Measurements from ENCODE around the gene C1QTNF12.

C1QTNF12 gene

GRCh38 chr1:1242461-1243265, 3.9 kb downstream of the C1QTNF12 start:
- CTCF ChIA-PET = no interaction called here
- no peak for DNase-seq (ENCODE audit: extremely low spot score)
- POLR2A ChIA-PET = no interaction called here
- TF ChIP-seq SUZ12 (IDR thresholded peaks at IDR 0.05) = no peak

GRCh38 chr1:1241588-1242219, 4.8 kb downstream of the C1QTNF12 start:
- TF ChIP-seq BHLHE40 (IDR thresholded peaks at IDR 0.05; ENCODE audit: borderline replicate concordance) = no peak
- TF ChIP-seq CTBP1 (IDR thresholded peaks at IDR 0.05; ENCODE audit: borderline replicate concordance) = no peak
- no peak for TF ChIP-seq FOXM1 (IDR thresholded peaks at IDR 0.05; ENCODE audit: borderline replicate concordance)
- TF ChIP-seq SP1 (IDR thresholded peaks at IDR 0.05) = no peak
- no peak for TF ChIP-seq HDGF (IDR thresholded peaks at IDR 0.05; ENCODE audit: borderline replicate concordance)
- no peak for TF ChIP-seq SUZ12 (IDR thresholded peaks at IDR 0.05)
- no peak for TF ChIP-seq FOXA1 (IDR thresholded peaks at IDR 0.05)
- ChIA-PET CTCF (no interaction called here), POLR2A (no interaction called here)
- no peak for DNase-seq (ENCODE audit: extremely low spot score)

GRCh38 chr1:1240822-1241587, 5.5 kb downstream of the C1QTNF12 start:
- ChIA-PET CTCF (no interaction called here), POLR2A (no interaction called here)
- TF ChIP-seq L3MBTL2 (conservative IDR thresholded peaks at IDR 0.05) (no peak), SUZ12 (IDR thresholded peaks at IDR 0.05) (no peak), FOXM1 (IDR thresholded peaks at IDR 0.05; ENCODE audit: borderline replicate concordance) (no peak), FOXA1 (IDR thresholded peaks at IDR 0.05) (no peak), NFRKB (IDR thresholded peaks at IDR 0.05) (no peak), PKNOX1 (IDR thresholded peaks at IDR 0.05) (no peak), ZNF384 (IDR thresholded peaks at IDR 0.05) (no peak)
- no peak for DNase-seq (ENCODE audit: extremely low spot score)

GRCh38 chr1:1240348-1240732, 6.2 kb downstream of the C1QTNF12 start:
- no peak for TF ChIP-seq LEF1 (IDR thresholded peaks at IDR 0.05; ENCODE audit: borderline replicate concordance)
- TF ChIP-seq HDGF (IDR thresholded peaks at IDR 0.05; ENCODE audit: borderline replicate concordance) = no peak
- no peak for TF ChIP-seq CTBP1 (IDR thresholded peaks at IDR 0.05; ENCODE audit: borderline replicate concordance)
- TF ChIP-seq FOXA1 (IDR thresholded peaks at IDR 0.05) = no peak
- TF ChIP-seq SUZ12 (IDR thresholded peaks at IDR 0.05) = no peak
- no peak for TF ChIP-seq TARDBP (IDR thresholded peaks at IDR 0.05)
- TF ChIP-seq SP1 (IDR thresholded peaks at IDR 0.05) = no peak
- no peak for TF ChIP-seq FOXM1 (IDR thresholded peaks at IDR 0.05; ENCODE audit: borderline replicate concordance)
- TF ChIP-seq NFRKB (IDR thresholded peaks at IDR 0.05) = no peak
- no peak for TF ChIP-seq BHLHE40 (IDR thresholded peaks at IDR 0.05; ENCODE audit: borderline replicate concordance)
- no peak for TF ChIP-seq ZNF384 (IDR thresholded peaks at IDR 0.05)
- no peak for TF ChIP-seq ARNT (IDR thresholded peaks at IDR 0.05)
- TF ChIP-seq PKNOX1 (IDR thresholded peaks at IDR 0.05) = no peak
- TF ChIP-seq L3MBTL2 (conservative IDR thresholded peaks at IDR 0.05) = no peak
- no peak for DNase-seq (ENCODE audit: extremely low spot score)
- CTCF ChIA-PET = no interaction called here
- POLR2A ChIA-PET = no interaction called here

GRCh38 chr1:1239614-1240347, 6.7 kb downstream of the C1QTNF12 start:
- no peak for DNase-seq (ENCODE audit: extremely low spot score)
- TF ChIP-seq L3MBTL2 (conservative IDR thresholded peaks at IDR 0.05) = no peak
- no peak for TF ChIP-seq PKNOX1 (IDR thresholded peaks at IDR 0.05)
- TF ChIP-seq FOXM1 (IDR thresholded peaks at IDR 0.05; ENCODE audit: borderline replicate concordance) = no peak
- TF ChIP-seq NFRKB (IDR thresholded peaks at IDR 0.05) = no peak
- TF ChIP-seq FOXA1 (IDR thresholded peaks at IDR 0.05) = no peak
- no peak for TF ChIP-seq SP1 (IDR thresholded peaks at IDR 0.05)
- TF ChIP-seq ARNT (IDR thresholded peaks at IDR 0.05) = no peak
- no peak for TF ChIP-seq CTBP1 (IDR thresholded peaks at IDR 0.05; ENCODE audit: borderline replicate concordance)
- TF ChIP-seq ZNF384 (IDR thresholded peaks at IDR 0.05) = no peak
- TF ChIP-seq FOXK2 (IDR thresholded peaks at IDR 0.05) = no peak
- no peak for TF ChIP-seq ELF4 (IDR thresholded peaks at IDR 0.05)
- TF ChIP-seq SUZ12 (IDR thresholded peaks at IDR 0.05) = no peak
- TF ChIP-seq LEF1 (IDR thresholded peaks at IDR 0.05; ENCODE audit: borderline replicate concordance) = no peak
- no peak for TF ChIP-seq HDGF (IDR thresholded peaks at IDR 0.05; ENCODE audit: borderline replicate concordance)
- TF ChIP-seq TARDBP (IDR thresholded peaks at IDR 0.05) = no peak
- TF ChIP-seq BHLHE40 (IDR thresholded peaks at IDR 0.05; ENCODE audit: borderline replicate concordance) = no peak
- ChIA-PET CTCF (no interaction called here), POLR2A (interaction anchor here (0.9 to 1.0 kb wide), 2 partner anchors 8 to 92 kb away, joined by 3 to 4 read pairs; no protein-coding TSS in a partner anchor)

Data from HEK293T (cell line).